K562 (cell line): ENCODE data around the gene MED19. TPM values are rescaled to one million over a fixed set of nuclear protein-coding genes. Genes with fewer than 3 reads are reported as not detected.

ENCODE experiments used
- ATAC-seq: fragments of 200-7000 bp; cut with Tn5 transposase; 3 replicates; pipeline ENCODE4 v1.9.1; 2020; ENCODE audit warnings: moderate library complexity
- BruUV-seq: library from RNA; stranded (reverse); fragments of 400-500 nt; replicated peaks from 2 replicates; lab custom pipeline; 2021; lab: Mats Ljungman, UMichigan
- CTCF ChIA-PET: fragments of 300-600 bp; formaldehyde crosslinking; extraction: SDS; loops from one replicate; lab custom pipeline; 2021; ENCODE audit warnings: low intra/inter-chr PET ratio; lab: Yijun Ruan, JAX
- POLR2A ChIA-PET: fragments of 300-600, 350-650 bp; sonication (Branson Sonifier 250); formaldehyde crosslinking; extraction: SDS; loops from one replicate; lab custom pipeline; 2021; ENCODE audit warnings: antibody characterized with exemption, inconsistent platforms; lab: Yijun Ruan, JAX
- DNase-seq, 4 experiments: peaks; one replicate each; pipeline versions ENCODE4 v3.0.0 to v3.0.0-alpha.2; 2011 to 2018; ENCODE audit warnings: low spot score in 3 of 4, mixed read lengths in 3 of 4; ENCODE audit errors: extremely low read depth in 1 of 4
- FAIRE-seq: peaks from 2 replicates; lab custom pipeline; 2011; peaks lifted over from hg19 to GRCh38; lab: Jason Lieb, UNC
- H2AFZ ChIP-seq: 2 replicates; pipeline ENCODE4 v1.6.0; 2011; ENCODE audit warnings: low read depth, low read length, control low read depth, inconsistent platforms
- H3K27ac ChIP-seq: fragments of 200-600 bp; 3 replicates; pipeline ENCODE4 v1.8.0; 2011; ENCODE audit warnings: low read depth, mild to moderate bottlenecking, control low read depth, inconsistent platforms, low read length, moderate library complexity, mixed read lengths; ENCODE audit errors: extremely low read depth
- H3K27me3 ChIP-seq, 2 experiments: fragments of 300-600 bp in 1 of 2; 2 replicates in 1 of 2; 3 replicates in 1 of 2; pipeline versions ENCODE4 v1.6.0 to v1.8.0; 2011; ENCODE audit warnings: inconsistent platforms in 2 of 2, low read length in 2 of 2, mild to moderate bottlenecking in 1 of 2, mixed read lengths in 1 of 2, moderate library complexity in 1 of 2; ENCODE audit not compliant: control insufficient read depth in 2 of 2, insufficient read depth in 2 of 2
- H3K36me3 ChIP-seq: fragments of 300-600 bp; 3 replicates; pipeline ENCODE4 v1.8.0; 2011; ENCODE audit warnings: mild to moderate bottlenecking, low read length, inconsistent platforms; ENCODE audit not compliant: control insufficient read depth, insufficient read depth
- H3K4me1 ChIP-seq, 2 experiments: fragments of 200-600 bp in 1 of 2; replicated peaks in 1 of 2; 2 replicates in 1 of 2; 3 replicates in 1 of 2; pipeline versions ENCODE4 v1.5.1 to v1.8.0; 2011; ENCODE audit warnings: inconsistent platforms in 2 of 2, low read length in 2 of 2, mild to moderate bottlenecking in 1 of 2, mixed read lengths in 1 of 2, moderate library complexity in 1 of 2; ENCODE audit not compliant: control insufficient read depth in 2 of 2, insufficient read depth in 2 of 2
- H3K4me2 ChIP-seq: 2 replicates; pipeline ENCODE4 v1.6.1; 2011; ENCODE audit warnings: low read length, control low read depth, inconsistent platforms, mixed read lengths; ENCODE audit not compliant: insufficient read depth
- H3K4me3 ChIP-seq: fragments of 200-600 bp; sonication (generic), shearing (Covaris generic); 2 replicates; pipeline ENCODE4 v1.5.1; 2016; ENCODE audit warnings: control low read depth, inconsistent platforms
- H3K79me2 ChIP-seq: fragments of 200-600 bp; 3 replicates; pipeline ENCODE4 v1.8.0; 2011; ENCODE audit warnings: low read length, inconsistent platforms; ENCODE audit not compliant: control insufficient read depth, insufficient read depth
- H3K9ac ChIP-seq, 2 experiments: 2 replicates each; pipeline versions ENCODE4 v1.6.0 to v1.6.1; 2011; ENCODE audit warnings: low read depth in 2 of 2, low read length in 2 of 2, control low read depth in 1 of 2, inconsistent platforms in 1 of 2, mild to moderate bottlenecking in 1 of 2, mixed read lengths in 1 of 2; ENCODE audit not compliant: insufficient read depth in 1 of 2
- H3K9me1 ChIP-seq: one replicate; pipeline ENCODE4 v1.6.0; 2011; ENCODE audit warnings: inconsistent platforms, mild to moderate bottlenecking, low read length, moderate library complexity; ENCODE audit not compliant: control insufficient read depth, insufficient read depth
- H3K9me3 ChIP-seq: replicated peaks from 2 replicates; pipeline ENCODE4 v1.5.1; 2011; ENCODE audit warnings: low read depth, low read length, inconsistent platforms; ENCODE audit not compliant: control insufficient read depth, insufficient read depth
- H4K20me1 ChIP-seq: replicated peaks from 2 replicates; pipeline ENCODE4 v1.6.1; 2011; ENCODE audit warnings: low read length, inconsistent platforms, mixed read lengths; ENCODE audit not compliant: control insufficient read depth, insufficient read depth
- ETV5 ChIP-seq: sonication (generic); formaldehyde crosslinking; IDR thresholded peaks from 2 replicates; pipeline ENCODE4 v1.4.0; 2020; ENCODE audit warnings: low read depth, mild to moderate bottlenecking, missing genetic modification reagents
- RAD51 ChIP-seq: fragments of 450-650 bp; IDR thresholded peaks from 2 replicates; pipeline ENCODE4 v1.7.1; 2016; ENCODE audit warnings: low read depth, mild to moderate bottlenecking, borderline replicate concordance
- SMARCA5 ChIP-seq: fragments of 450-650 bp; IDR thresholded peaks from 2 replicates; pipeline ENCODE4 v1.6.1; 2016
- SPI1 ChIP-seq: IDR thresholded peaks from 2 replicates; pipeline ENCODE4 v1.6.1; 2011; ENCODE audit warnings: low read depth, low read length, control low read depth, borderline replicate concordance
- ZNF133 ChIP-seq: fragments of 250-450 bp; sonication (Bioruptor Pico); IDR thresholded peaks from 2 replicates; pipeline ENCODE4 v1.4.0; 2020; ENCODE audit warnings: mild to moderate bottlenecking
- ZNF232 ChIP-seq: sonication (generic); formaldehyde crosslinking; IDR thresholded peaks from 2 replicates; pipeline ENCODE4 v1.8.0; 2022; ENCODE audit warnings: mild to moderate bottlenecking, missing genetic modification reagents
- ZNF277 ChIP-seq: fragments of 250-450 bp; sonication (Bioruptor Pico); IDR thresholded peaks from 2 replicates; pipeline ENCODE4 v1.8.0; 2022; ENCODE audit warnings: inconsistent platforms, mild to moderate bottlenecking, moderate library complexity, borderline replicate concordance
- WGBS: fragments of 100-300 bp; shearing (Covaris generic); methylation state at CpG from one replicate; pipeline ENCODE4 v1.1.6; 2016; ENCODE audit warnings: low coverage, mixed read lengths; ENCODE audit not compliant: insufficient coverage; ENCODE audit errors: missing lambda C conversion rate; 5-methylcytosine and 5-hydroxymethylcytosine counted together
- in situ Hi-C: fragments of 300-500 bp; cut with MboI; formaldehyde crosslinking; loops from 4 replicates; pipeline ENCODE4 v1.15.0; 2018; ENCODE audit warnings: inconsistent platforms, mixed read lengths
- intact Hi-C: fragments of 100-400 bp; cut with micrococcal nuclease; formaldehyde crosslinking; loops from 2 replicates; pipeline ENCODE4 v1.14.2; 2022
- polyA plus RNA-seq, 8 experiments: library from polyadenylated mRNA; depleted of rRNA in 4 of 8; stranded (reverse) in 5 of 8; unstranded in 3 of 8; fragments of >200 nt; fragmentation: Nextera tagmentation in 2 of 8; fragmentation: Illumina TruSeq in 1 of 8; extraction: Ambion mirVana in 2 of 8; extraction: Trizol in 1 of 8; gene quantifications; 2 replicates each; pipeline versions ENCODE4 v1.2.1 to v1.2.3, GENCODE V29; 2011 to 2014; ENCODE audit warnings: inconsistent platforms in 1 of 8, missing spikeins in 1 of 8
- total RNA-seq, 7 experiments: library from RNA; depleted of rRNA in 6 of 7; stranded (reverse); fragments of >200 nt in 6 of 7; fragmentation: Illumina TruSeq in 2 of 7; extraction: Trizol in 2 of 7; gene quantifications; 2 replicates each; pipeline versions ENCODE4 v1.2.1 to v1.2.3, GENCODE V29; 2011 to 2021; ENCODE audit warnings: low replicate concordance in 1 of 7

Gene MED19
- total and polyA plus RNA-seq, 9 of the 15 experiments (the other 6 are each of a cell fraction or from before 2014, with no cell fraction given): 7.3 to 23.5 (median 15.0) TPM

GRCh38 chr11:57742087-57742452 is 30.1 kb upstream of the MED19 start:
- no peaks in the 10 kb centered on the region for H3K27me3 ChIP-seq
- peaks cover 10 to 11% of the 10 kb centered on the region in 2 experiments; a peak in 4 of 5 replicates for H3K4me1 ChIP-seq
- intact Hi-C loops: no loop called here
- ChIA-PET POLR2A (interaction anchor here (0.6 to 2.7 kb wide), 17 partner anchors 8 to 346 kb away, joined by 3 to 25 read pairs (median 5); partner anchors contain the start of genes BTBD18, CTNND1 and MED19), CTCF (no interaction called here)
- peak overlapping the region; percentile 84 for H2AFZ ChIP-seq
- peak overlapping the region; percentile 90 to 97 for H3K9ac ChIP-seq
- H3K79me2 ChIP-seq: peaks cover 35% of the 10 kb centered on the region
- peak overlapping the region; percentile 90 for H3K4me2 ChIP-seq
- H3K9me1 ChIP-seq: no peaks in the 10 kb centered on the region
- no peak for ATAC-seq
- H3K36me3 ChIP-seq: peaks cover 84% of the 10 kb centered on the region
- peak overlapping the region; percentile 70 for H3K4me3 ChIP-seq
- no TSS peak for BruUV-seq
- 2% methylated on average over 9 of the region's 10 CpGs for WGBS
- TF ChIP-seq RAD51: no peak
- no peak for TF ChIP-seq ETV5 (CRISPR knock-in tag)
- TF ChIP-seq ZNF232 (CRISPR knock-in tag): 0 out of 2 replicates have a peak, but pooled peaks have one; percentile 16
- TF ChIP-seq ZNF277: no peak
- TF ChIP-seq ZNF133: no peak
- no peak for TF ChIP-seq SMARCA5
- peak; percentile 33; the same call in 1 of the 2 replicates for TF ChIP-seq SPI1
- DNase-seq: peak in 1 of 4 experiments; percentile 28
- H4K20me1 ChIP-seq: no peaks in the 10 kb centered on the region
- no peaks in the 10 kb centered on the region for H3K9me3 ChIP-seq
- in situ Hi-C loops: no loop called here
- FAIRE-seq: no peak
- peak overlapping the region; percentile 86 for H3K27ac ChIP-seq
